T-cell (primary cell): ENCODE results near the gene ASB14. TPM values are rescaled to one million over a fixed set of nuclear protein-coding genes. Genes with fewer than 3 reads are reported as not detected.

ENCODE experiments used
- ATAC-seq, 4 experiments: fragments of 200-7000 bp in 3 of 4; fragments of 150-1000 bp in 1 of 4; cut with Tn5 transposase; replicated peaks in 1 of 4; 1 replicate in 3 of 4; 2 replicates in 1 of 4; pipeline ENCODE4 v1.10.0; 2021; ENCODE audit warnings: moderate library complexity in 3 of 4, mild to moderate bottlenecking in 2 of 4, moderate number of reproducible peaks in 1 of 4
- CTCF ChIA-PET, 2 donors: fragments of 300-600 bp; sonication (Branson Sonifier 250); formaldehyde crosslinking; loops; one replicate each; lab custom pipeline; 2022; ENCODE audit warnings: antibody characterized with exemption in 2 of 2; lab: Charles Lee
- POLR2A ChIA-PET, 2 donors: fragments of 300-600 bp; sonication (Branson Sonifier 250); formaldehyde crosslinking; loops; one replicate each; lab custom pipeline; 2022; ENCODE audit warnings: antibody characterized with exemption in 2 of 2; lab: Charles Lee
- DNase-seq, 35 experiments: peaks; one replicate each; pipeline versions ENCODE4 v3.0.0 to v3.0.0-alpha.2; 2013 to 2023
- H3K27ac ChIP-seq: one replicate; pipeline ENCODE4 v1.5.1; 2013; ENCODE audit warnings: low read length
- H3K27me3 ChIP-seq, 2 experiments: replicated peaks in 1 of 2; 1 replicate in 1 of 2; 2 replicates in 1 of 2; pipeline versions ENCODE4 v1.6.1 to v1.7.0; 2013; ENCODE audit warnings: low read length in 1 of 2, mixed read lengths in 1 of 2; ENCODE audit not compliant: control insufficient read depth in 2 of 2, insufficient read depth in 2 of 2; ENCODE audit errors: extremely low read depth in 1 of 2
- H3K36me3 ChIP-seq, 2 donors: 1 replicate in 1 of 2; 2 replicates in 1 of 2; pipeline versions ENCODE4 v1.6.1 to v1.7.0; 2013; ENCODE audit warnings: low read length in 1 of 2; ENCODE audit not compliant: control insufficient read depth in 2 of 2, insufficient read depth in 1 of 2; ENCODE audit errors: extremely low read depth in 1 of 2
- H3K4me1 ChIP-seq, 2 experiments: 1 replicate in 1 of 2; 2 replicates in 1 of 2; pipeline versions ENCODE4 v1.6.1 to v1.7.0; 2013; ENCODE audit warnings: low read length in 2 of 2, mixed read lengths in 1 of 2; ENCODE audit not compliant: insufficient read depth in 2 of 2, control insufficient read depth in 1 of 2; ENCODE audit errors: extremely low read depth in 1 of 2
- H3K4me3 ChIP-seq, 2 donors: 1 replicate in 1 of 2; 2 replicates in 1 of 2; pipeline versions ENCODE4 v1.5.1 to v1.7.0; 2013; ENCODE audit warnings: mild to moderate bottlenecking in 2 of 2, low read length in 1 of 2, moderate library complexity in 1 of 2; ENCODE audit not compliant: control insufficient read depth in 1 of 2; ENCODE audit errors: extremely low read depth in 1 of 2
- H3K9me3 ChIP-seq: 2 replicates; pipeline ENCODE4 v1.7.0; 2013
- H3K27ac Mint-ChIP-seq, 2 donors: one replicate each; pipeline ENCODE4 v1.8.0; 2020 to 2021; ENCODE audit warnings: mild to moderate bottlenecking in 2 of 2, mixed read lengths in 2 of 2
- H3K27me3 Mint-ChIP-seq, 2 donors: one replicate each; pipeline ENCODE4 v1.8.0; 2021 to 2022; ENCODE audit warnings: mixed read lengths in 2 of 2
- H3K36me3 Mint-ChIP-seq: one replicate; pipeline ENCODE4 v1.8.0; 2021; ENCODE audit warnings: mixed read lengths
- H3K4me1 Mint-ChIP-seq, 3 donors: one replicate each; pipeline ENCODE4 v1.8.0; 2020 to 2022; ENCODE audit warnings: mixed read lengths in 3 of 3, mild to moderate bottlenecking in 1 of 3
- H3K4me3 Mint-ChIP-seq, 3 donors: one replicate each; pipeline ENCODE4 v1.8.0; 2020 to 2022; ENCODE audit warnings: mild to moderate bottlenecking in 3 of 3, mixed read lengths in 3 of 3, moderate library complexity in 3 of 3
- H3K9me3 Mint-ChIP-seq, 3 donors: one replicate each; pipeline ENCODE4 v1.8.0; 2020 to 2022; ENCODE audit warnings: mixed read lengths in 3 of 3
- WGBS: methylation state at CpG from one replicate; pipeline ENCODE4 v1.1.5; 2013; ENCODE audit warnings: missing lambda C conversion rate; ENCODE audit not compliant: insufficient coverage; 5-methylcytosine and 5-hydroxymethylcytosine counted together
- total RNA-seq, 35 experiments: library from RNA in 6 of 35; stranded (reverse) in 6 of 35; fragments of 120-200 nt in 1 of 35; gene quantifications; one replicate each; pipeline versions ENCODE4 v1.2.1 to v1.2.4 and lab custom pipeline; 2013 to 2026

Gene ASB14
- total RNA-seq, 5 donors from 2014 or later (not counting 1 experiment from before 2014, with no cell fraction given): not detected

- H3K36me3 ChIP-seq: no peaks in the 10 kb centered on the region
- peaks cover 22 to 35% (median 33%) of the 10 kb centered on the region in 3 donors for H3K4me1 Mint-ChIP-seq
- ChIA-PET CTCF (interaction anchor here (0.6 to 1.0 kb wide), 3 partner anchors 18 to 439 kb away, joined by 3 to 4 read pairs (median 4); no protein-coding TSS in a partner anchor), POLR2A (no interaction called here)
- H3K27ac ChIP-seq: no peak within 1 kb of the TSS
- H3K4me1 ChIP-seq: peaks cover 11 to 16% of the 10 kb centered on the region in 2 experiments
- DNase-seq (peak; percentile 66 to 91 (median 77)), ATAC-seq (peak; percentile 92 to 96 (median 96))
- H3K27ac Mint-ChIP-seq: peak within 1 kb of the TSS; percentile 61 to 66
- no peaks in the 10 kb centered on the region for H3K9me3 Mint-ChIP-seq
- H3K4me3 Mint-ChIP-seq: peak within 1 kb of the TSS; percentile 89 to 91 (median 90)
- no peaks in the 10 kb centered on the region for H3K27me3 ChIP-seq
- H3K36me3 Mint-ChIP-seq: no peaks in the 10 kb centered on the region
- under 1% methylated on average over 70 of the region's 71 CpGs for WGBS
- H3K4me3 ChIP-seq: peak within 1 kb of the TSS; percentile 61 to 88
- H3K9me3 ChIP-seq: no peaks in the 10 kb centered on the region
- no peaks in the 10 kb centered on the region for H3K27me3 Mint-ChIP-seq
Observed at GRCh38 chr3:57227204-57227929, 65.1 kb downstream of the ASB14 start, which contains the start of gene APPL1. APPL1 (plus strand) TSS chr3:57227729; CDS start chr3:57227884, 155 bp downstream.

GRCh38 chr3:57226176-57226575, 66.3 kb downstream of the ASB14 start:
- H3K27me3 ChIP-seq: no peaks in the 10 kb centered on the region
- no peak overlapping the region for H3K27ac ChIP-seq
- no peaks in the 10 kb centered on the region for H3K9me3 ChIP-seq
- Mint-ChIP-seq H3K9me3 (no peaks in the 10 kb centered on the region), H3K36me3 (no peaks in the 10 kb centered on the region), H3K27me3 (no peaks in the 10 kb centered on the region), H3K4me1 (peaks cover 22 to 32% (median 25%) of the 10 kb centered on the region in 3 donors), H3K27ac (no peak overlapping the region), H3K4me3 (peak overlapping the region in 2 of 3 donors; percentile 21 to 91)
- ATAC-seq: no peak
- ChIA-PET POLR2A (no interaction called here), CTCF (interaction anchor here (0.7 kb wide), 2 partner anchors 355 to 602 kb away, joined by 4 to 9 read pairs; no protein-coding TSS in a partner anchor)
- H3K36me3 ChIP-seq: no peaks in the 10 kb centered on the region
- H3K4me1 ChIP-seq: peaks cover 11 to 16% of the 10 kb centered on the region in 2 experiments
- no peak for DNase-seq
- H3K4me3 ChIP-seq: no peak overlapping the region
- WGBS: no CpG with 5 or more reads among the region's 2 CpGs

GRCh38 chr3:57224856-57225255, 67.6 kb downstream of the ASB14 start:
- Mint-ChIP-seq H3K27me3 (no peaks in the 10 kb centered on the region), H3K4me3 (no peak overlapping the region), H3K27ac (no peak overlapping the region), H3K4me1 (peaks cover 19 to 25% (median 22%) of the 10 kb centered on the region in 3 donors), H3K9me3 (no peaks in the 10 kb centered on the region), H3K36me3 (no peaks in the 10 kb centered on the region)
- Histone ChIP-seq H3K27me3 (no peaks in the 10 kb centered on the region), H3K36me3 (no peaks in the 10 kb centered on the region), H3K9me3 (no peaks in the 10 kb centered on the region), H3K27ac (no peak overlapping the region), H3K4me1 (peaks cover 11 to 16% of the 10 kb centered on the region in 2 experiments), H3K4me3 (no peak overlapping the region)
- DNase-seq (no peak), ATAC-seq (no peak)
- WGBS: no CpG with 5 or more reads among the region's 4 CpGs
- ChIA-PET CTCF (no interaction called here), POLR2A (no interaction called here)

GRCh38 chr3:57221883-57222282, 70.6 kb downstream of the ASB14 start:
- Histone ChIP-seq H3K9me3 (no peaks in the 10 kb centered on the region), H3K27me3 (no peaks in the 10 kb centered on the region), H3K36me3 (no peaks in the 10 kb centered on the region), H3K4me1 (peaks cover under 1 to 1% of the 10 kb centered on the region in 2 experiments), H3K4me3 (no peak overlapping the region), H3K27ac (no peak overlapping the region)
- no CpG with 5 or more reads among the region's 2 CpGs for WGBS
- Mint-ChIP-seq H3K36me3 (no peaks in the 10 kb centered on the region), H3K27ac (no peak overlapping the region), H3K9me3 (no peaks in the 10 kb centered on the region), H3K27me3 (no peaks in the 10 kb centered on the region), H3K4me1 (peaks cover 3 to 6% (median 3%) of the 10 kb centered on the region in 3 donors), H3K4me3 (no peak overlapping the region)
- POLR2A ChIA-PET: no interaction called here
- CTCF ChIA-PET: no interaction called here
- ATAC-seq: no peak
- DNase-seq: no peak

Other genes with a start within 250 kb of the ASB14 start
- gene SPATA12, start 232.0 kb downstream of the ASB14 start, total RNA-seq: not detected
- gene IL17RD, start 127.3 kb downstream of the ASB14 start, total RNA-seq: under 1 TPM in 4 of 5 donors, not detected in 1; 0.05 to 0.38 (median 0.10) TPM
- gene HESX1, start 92.7 kb downstream of the ASB14 start, total RNA-seq: under 1 TPM in 1 of 5 donors, not detected in 4; 0.49 TPM
- gene APPL1, start 65.0 kb downstream of the ASB14 start, total RNA-seq: 10 to 100 TPM; 23.4 to 30.9 (median 26.8) TPM